Heart right ventricle (tissue), 16 donors: Measurements from ENCODE around the gene BLTP3B. TPM values are rescaled to one million over a fixed set of nuclear protein-coding genes. Genes with fewer than 3 reads are reported as not detected.

ENCODE experiments used
- ATAC-seq, 8 donors: fragments of 200-7000 bp; cut with Tn5 transposase; one replicate each; pipeline ENCODE4 v1.9.1; 2020; ENCODE audit warnings: mild to moderate bottlenecking in 8 of 8, moderate library complexity in 8 of 8, moderate number of reproducible peaks in 1 of 8
- DNase-seq, 2 donors: peaks; one replicate each; pipeline ENCODE4 v3.0.0-alpha.2; 2020
- H3K27ac ChIP-seq, 10 donors: fragments of 200-600 bp; sonication (generic) in 2 of 10; one replicate each; pipeline versions ENCODE4 v1.5.0 to v1.8.0; 2020 to 2022; ENCODE audit warnings: mild to moderate bottlenecking in 3 of 10
- H3K27me3 ChIP-seq, 7 donors: fragments of 200-600 bp; one replicate each; pipeline ENCODE4 v1.8.0; 2021 to 2022; ENCODE audit warnings: mild to moderate bottlenecking in 2 of 7
- H3K36me3 ChIP-seq, 9 donors: fragments of 200-600 bp; sonication (generic) in 1 of 9; one replicate each; pipeline versions ENCODE4 v1.5.0 to v1.8.0; 2020 to 2022; ENCODE audit warnings: mild to moderate bottlenecking in 2 of 9
- H3K4me1 ChIP-seq, 9 donors: fragments of 200-600 bp; sonication (generic) in 1 of 9; one replicate each; pipeline versions ENCODE4 v1.5.0 to v1.8.0; 2020 to 2022; ENCODE audit warnings: mild to moderate bottlenecking in 4 of 9
- H3K4me3 ChIP-seq, 10 donors: fragments of 200-600 bp; sonication (generic) in 2 of 10; one replicate each; pipeline versions ENCODE4 v1.5.0 to v1.8.0; 2020 to 2022; ENCODE audit warnings: mild to moderate bottlenecking in 7 of 10, moderate library complexity in 2 of 10
- H3K9me3 ChIP-seq, 11 donors: fragments of 200-600 bp in 10 of 11; sonication (generic) in 2 of 11; one replicate each; pipeline versions ENCODE4 v1.5.0 to v1.8.0; 2013 to 2022; ENCODE audit warnings: mild to moderate bottlenecking in 2 of 11, control low read depth in 1 of 11, moderate library complexity in 1 of 11
- WGBS, 2 donors: extraction: QIAGEN DNeasy Blood & Tissue Kit; methylation state at CpG; one replicate each; pipeline ENCODE4 v1.1.7; 2013; ENCODE audit warnings: inconsistent platforms in 1 of 2; 5-methylcytosine and 5-hydroxymethylcytosine counted together
- intact Hi-C, 10 donors: fragments of 100-400 bp; cut with DNase I; formaldehyde crosslinking; loops; one replicate each; pipeline versions ENCODE4 v1.11.1 to v1.14.2; 2022
- polyA plus RNA-seq, 2 donors: library from polyadenylated mRNA; stranded (reverse); fragments of 200-250 nt; gene quantifications; one replicate each; pipeline ENCODE4 v1.2.3, GENCODE V29; 2013
- total RNA-seq, 10 donors: library from RNA; stranded (reverse); fragmentation: NEBNext Ultra II Directional in 3 of 10; extraction: Animal tissue kit (Norgen Biotek cat#: 25700) in 3 of 10; gene quantifications; one replicate each; pipeline versions ENCODE4 v1.2.1 to v1.2.4, GENCODE V29; 2021 to 2023
- TF ChIP-seq, protein P1 (sequence below), 9 donors: fragments of 200-600 bp; sonication (generic) in 2 of 9; IDR thresholded peaks; one replicate each; pipeline versions ENCODE4 v1.5.0 to v1.8.0; 2021 to 2022; ENCODE audit warnings: antibody characterized with exemption in 9 of 9, mild to moderate bottlenecking in 5 of 9, moderate library complexity in 1 of 9
- donor health status: Arrhythmogenic right ventricular cardiomyopathy.
- donor health status: ischemic (EF 13 %, LVEDD 7.1; RV severe dilation, severe dysfunction).
- donor health status: healthy with polysubstance abuse.
- donor health status: DM: no; HTN: yes; CAD: no.
- donor health status: DM: no; HTN: no; CAD: no.
- donor health status: ischemic (EF 25% LVEDD 6.9; RV normal size, moderate dysfunction).
- donor health status: ischemic (EF 25% LVEDD 5.7; RV mildly dilated, moderate dysfunction).
- donor health status: healthy.
- donor health status: DM: yes; HTN: yes; CAD: no.
- donor health status: Ischemic cardiomyopathy.
- donor health status: ischemic (EF 35%, LVEDD 5.7; RV mildly dilated, moderate dysfunction).
- donor health status: nonischemic (EF 11% LVEDD 7.7; RV severe dilation, severe dysfunction).
- donor health status: DM: yes; HTN: yes; CAD: no.
- donor health status: PGD.
- donor health status: ischemic (EF 29% LVEDD 5.4; RV normal size, mild dysfunction).
- donor health status: nonischemic (EF 23%, LVEDD 6.1; RV moderate dilation, normal function).

Gene BLTP3B
- total and polyA plus RNA-seq, 12 donors: 6.0 to 18.0 (median 14.5) TPM

DNA sequence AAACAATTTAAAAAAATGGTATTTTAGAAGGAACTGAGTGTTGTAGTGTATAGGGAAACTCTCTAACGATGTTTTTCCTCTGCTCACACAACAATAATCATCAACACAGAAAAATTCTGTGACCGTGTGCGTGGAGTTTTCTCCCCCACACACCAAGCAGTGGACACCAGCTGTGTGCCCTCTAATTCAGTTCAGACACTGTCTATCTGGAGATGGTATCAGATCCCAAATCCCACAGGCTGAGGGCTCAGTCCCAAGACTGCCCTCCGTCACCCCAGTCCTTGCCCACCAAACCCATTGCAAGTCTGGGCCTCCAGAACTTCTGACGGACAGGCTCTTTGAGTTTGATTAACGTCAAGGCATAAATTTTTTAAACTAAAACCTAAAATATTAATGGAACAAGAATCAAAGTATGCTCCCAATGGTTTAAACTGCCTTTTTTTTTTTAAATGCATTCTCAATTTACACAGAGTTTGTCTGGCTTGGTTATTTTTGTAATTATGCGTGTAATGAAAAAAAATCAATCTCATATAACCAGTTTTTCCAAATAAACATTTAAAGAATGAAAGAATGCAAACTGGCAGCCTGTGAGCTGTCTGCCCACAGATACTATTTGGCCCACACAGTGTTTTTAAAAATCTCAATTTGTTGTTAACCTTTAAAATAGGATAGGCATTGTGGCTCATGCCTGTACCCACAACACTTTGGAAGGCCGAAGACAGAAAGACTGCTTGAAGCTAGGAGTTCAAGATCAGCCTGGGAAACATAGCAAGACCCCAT is 19.2 kb downstream of the BLTP3B start:
- no peak for ATAC-seq
- DNase-seq: no peak
- no peak overlapping the region for H3K27ac ChIP-seq
- TF ChIP-seq, protein P1, sequence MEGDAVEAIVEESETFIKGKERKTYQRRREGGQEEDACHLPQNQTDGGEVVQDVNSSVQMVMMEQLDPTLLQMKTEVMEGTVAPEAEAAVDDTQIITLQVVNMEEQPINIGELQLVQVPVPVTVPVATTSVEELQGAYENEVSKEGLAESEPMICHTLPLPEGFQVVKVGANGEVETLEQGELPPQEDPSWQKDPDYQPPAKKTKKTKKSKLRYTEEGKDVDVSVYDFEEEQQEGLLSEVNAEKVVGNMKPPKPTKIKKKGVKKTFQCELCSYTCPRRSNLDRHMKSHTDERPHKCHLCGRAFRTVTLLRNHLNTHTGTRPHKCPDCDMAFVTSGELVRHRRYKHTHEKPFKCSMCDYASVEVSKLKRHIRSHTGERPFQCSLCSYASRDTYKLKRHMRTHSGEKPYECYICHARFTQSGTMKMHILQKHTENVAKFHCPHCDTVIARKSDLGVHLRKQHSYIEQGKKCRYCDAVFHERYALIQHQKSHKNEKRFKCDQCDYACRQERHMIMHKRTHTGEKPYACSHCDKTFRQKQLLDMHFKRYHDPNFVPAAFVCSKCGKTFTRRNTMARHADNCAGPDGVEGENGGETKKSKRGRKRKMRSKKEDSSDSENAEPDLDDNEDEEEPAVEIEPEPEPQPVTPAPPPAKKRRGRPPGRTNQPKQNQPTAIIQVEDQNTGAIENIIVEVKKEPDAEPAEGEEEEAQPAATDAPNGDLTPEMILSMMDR (IDR thresholded peaks at IDR 0.05): no peak
- H3K4me3 ChIP-seq: no peak overlapping the region
- no peaks in the 10 kb centered on the region for H3K36me3 ChIP-seq
- H3K4me1 ChIP-seq: peaks cover 0 to 36% (median 13%) of the 10 kb centered on the region in 9 donors
- no peaks in the 10 kb centered on the region for H3K27me3 ChIP-seq
- intact Hi-C loops: no loop called here
- WGBS, 2 donors: 91 to 92% methylated on average over 8 of the region's 8 CpGs
- peaks cover 0 to 20% (median 11%) of the 10 kb centered on the region in 11 donors for H3K9me3 ChIP-seq

DNA sequence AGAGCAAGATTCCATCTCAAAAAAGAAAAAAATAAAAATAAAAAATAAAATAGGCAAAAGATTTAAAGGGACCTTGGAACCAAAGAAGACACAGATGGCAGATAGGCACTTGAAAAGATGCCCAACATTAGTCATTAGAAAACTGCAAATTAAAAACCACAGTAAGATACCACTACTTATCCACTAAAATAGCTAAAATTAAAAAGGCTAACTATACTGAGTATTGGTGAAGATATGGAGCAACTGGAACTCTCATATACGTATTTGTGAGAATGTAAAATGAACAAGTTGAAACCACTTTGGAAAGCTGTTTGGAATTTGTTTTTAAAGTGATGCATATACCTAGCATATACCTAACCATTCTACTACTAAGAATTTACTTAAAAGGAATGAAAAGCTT is 22.3 kb downstream of the BLTP3B start:
- intact Hi-C loops: no loop called here
- ATAC-seq (no peak), DNase-seq (no peak)
- Histone ChIP-seq H3K9me3 (peaks cover 0 to 29% (median 11%) of the 10 kb centered on the region in 11 donors), H3K4me1 (peaks cover 0 to 21% (median 0%) of the 10 kb centered on the region in 9 donors), H3K4me3 (no peak overlapping the region), H3K36me3 (no peaks in the 10 kb centered on the region), H3K27ac (no peak overlapping the region), H3K27me3 (no peaks in the 10 kb centered on the region)
- WGBS, 2 donors: 97 to 100% methylated on average over 1 of the region's 1 CpG
- TF ChIP-seq, protein P1 (IDR thresholded peaks at IDR 0.05): no peak

DNA sequence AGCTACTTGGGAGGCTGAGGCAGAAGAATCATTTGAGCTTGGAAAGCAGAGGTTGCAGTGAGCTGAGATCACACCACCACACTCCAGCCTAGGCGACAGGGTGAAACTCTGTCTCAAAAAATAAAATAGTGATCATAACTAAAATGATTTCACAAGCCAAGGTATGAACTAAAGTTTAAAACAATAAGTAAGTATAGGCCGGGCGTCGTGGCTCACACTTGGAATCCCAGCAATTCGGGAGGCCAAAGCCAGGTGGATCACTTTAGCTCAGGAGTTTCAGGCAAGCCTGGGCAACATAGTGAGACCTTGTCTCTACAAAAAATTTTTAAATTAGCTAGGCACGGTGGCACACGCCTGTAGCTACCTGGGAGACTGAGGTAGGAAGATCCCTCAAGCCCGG is 27.4 kb downstream of the BLTP3B start:
- TF ChIP-seq, protein P1 (IDR thresholded peaks at IDR 0.05): no peak
- 98 to 99% methylated on average over 8 of the region's 8 CpGs for WGBS, 2 donors
- no peak for ATAC-seq
- Histone ChIP-seq H3K4me1 (peaks cover 0 to 15% (median 6%) of the 10 kb centered on the region in 9 donors), H3K4me3 (no peak overlapping the region), H3K27me3 (no peaks in the 10 kb centered on the region), H3K27ac (no peak overlapping the region), H3K9me3 (peaks cover 0 to 19% (median 5%) of the 10 kb centered on the region in 11 donors), H3K36me3 (no peaks in the 10 kb centered on the region)
- intact Hi-C loops: no loop called here
- no peak for DNase-seq

DNA sequence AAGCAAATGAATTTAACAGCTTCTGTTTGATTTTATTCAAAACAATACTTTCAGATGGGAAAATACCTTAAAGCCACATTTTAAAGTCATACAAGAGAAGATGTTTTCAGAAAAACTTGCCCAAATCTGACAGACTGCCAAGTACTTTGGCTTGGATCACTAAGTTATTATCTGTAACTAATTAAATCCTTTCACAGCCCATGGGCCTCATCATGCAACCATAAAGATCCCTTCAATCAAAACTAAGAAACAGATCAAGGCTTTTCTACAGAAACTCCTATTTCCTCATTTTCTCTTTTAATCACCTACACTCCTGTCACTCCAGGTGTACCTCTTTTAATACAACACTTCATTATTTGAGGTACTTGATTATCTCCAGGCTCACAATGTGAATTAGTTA is 28.1 kb downstream of the BLTP3B start:
- ATAC-seq (no peak), DNase-seq (no peak)
- peaks cover 0 to 15% (median 6%) of the 10 kb centered on the region in 9 donors for H3K4me1 ChIP-seq
- no peak overlapping the region for H3K4me3 ChIP-seq
- TF ChIP-seq, protein P1 (IDR thresholded peaks at IDR 0.05): no peak
- H3K9me3 ChIP-seq: peaks cover 0 to 12% (median 0%) of the 10 kb centered on the region in 11 donors
- H3K27me3 ChIP-seq: no peaks in the 10 kb centered on the region
- H3K27ac ChIP-seq: no peak overlapping the region
- H3K36me3 ChIP-seq: no peaks in the 10 kb centered on the region
- intact Hi-C loops: no loop called here
